ENCODE measurements around the gene CTDP1.

CTDP1 gene

GRCh38 chr18:79770826-79771225 is 91.2 kb downstream of the CTDP1 start:
- no peak for DNase-seq

GRCh38 chr18:79771446-79772107 is 92.0 kb downstream of the CTDP1 start:
- DNase-seq: no peak

GRCh38 chr18:79772108-79772864 is 92.7 kb downstream of the CTDP1 start:
- DNase-seq: no peak

- no peak for DNase-seq
Measured at GRCh38 chr18:79772865-79773696, 93.5 kb downstream of the CTDP1 start.

GRCh38 chr18:79774111-79774510 is 94.5 kb downstream of the CTDP1 start:
- DNase-seq: no peak

GRCh38 chr18:79775441-79776221 is 96.0 kb downstream of the CTDP1 start:
- DNase-seq: no peak

GRCh38 chr18:79776674-79777073 is 97.1 kb downstream of the CTDP1 start:
- no peak for DNase-seq

GRCh38 chr18:79778291-79778791 is 98.7 kb downstream of the CTDP1 start:
- DNase-seq: no peak

GRCh38 chr18:79779021-79779699 is 99.6 kb downstream of the CTDP1 start:
- DNase-seq: no peak

GRCh38 chr18:79779700-79780190 is 100.1 kb downstream of the CTDP1 start:
- DNase-seq: no peak

- no peak for DNase-seq
Measured at GRCh38 chr18:79780547-79780946, 100.9 kb downstream of the CTDP1 start.

GRCh38 chr18:79781331-79781941 is 101.8 kb downstream of the CTDP1 start:
- DNase-seq: no peak

- no peak for DNase-seq
Measured at GRCh38 chr18:79782566-79783308, 103.1 kb downstream of the CTDP1 start.

- no peak for DNase-seq
Measured at GRCh38 chr18:79784071-79784913, 104.7 kb downstream of the CTDP1 start.

GRCh38 chr18:79784965-79785770 is 105.6 kb downstream of the CTDP1 start:
- DNase-seq: no peak

- DNase-seq: no peak
Measured at GRCh38 chr18:79785831-79786230, 106.2 kb downstream of the CTDP1 start.

GRCh38 chr18:79786304-79786703 is 106.7 kb downstream of the CTDP1 start:
- DNase-seq: no peak

- no peak for DNase-seq
Measured at GRCh38 chr18:79786786-79787526, 107.4 kb downstream of the CTDP1 start.

Measured in activated CD4-positive, alpha-beta T cell treated with anti-CD3 and anti-CD28 coated beads, Interleukin-2, amount 50 U/mL, for 1 hour (primary cell).